ENCODE measurements around the gene FBXW2.
A peak's percentile ranks its signal among the peaks of the same experiment; 100 is the strongest.

FBXW2 gene

DNA sequence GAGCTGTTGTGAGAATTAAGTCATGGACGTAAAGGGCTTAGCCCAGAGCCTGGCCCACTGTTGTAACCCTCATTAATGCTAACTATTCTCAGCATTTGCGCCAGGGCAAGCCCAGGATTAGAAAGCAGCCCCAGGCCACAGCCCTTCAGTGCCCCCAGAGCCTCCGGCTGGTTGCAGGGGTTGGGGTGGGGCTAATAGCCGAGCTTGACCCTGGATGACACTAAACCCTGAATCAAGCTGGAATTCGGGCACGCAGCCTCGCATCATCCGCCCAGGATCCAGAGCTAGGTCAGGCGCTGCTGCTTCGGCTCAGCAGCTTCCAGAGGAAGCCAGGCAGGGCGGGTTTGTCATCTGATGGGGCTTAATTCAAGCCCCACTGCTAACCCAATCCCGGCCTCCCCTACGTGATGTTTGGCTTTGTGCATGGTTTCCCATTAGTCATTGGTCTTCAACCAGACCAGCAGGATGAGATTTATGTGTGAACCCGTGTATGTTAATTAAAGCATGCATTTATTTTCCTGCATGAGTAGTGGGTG is 77.8 kb downstream of the FBXW2 start:
- DNase-seq (ENCODE audit: low read depth in 2 of 2, low spot score in 1 of 2), result no peak

DNA sequence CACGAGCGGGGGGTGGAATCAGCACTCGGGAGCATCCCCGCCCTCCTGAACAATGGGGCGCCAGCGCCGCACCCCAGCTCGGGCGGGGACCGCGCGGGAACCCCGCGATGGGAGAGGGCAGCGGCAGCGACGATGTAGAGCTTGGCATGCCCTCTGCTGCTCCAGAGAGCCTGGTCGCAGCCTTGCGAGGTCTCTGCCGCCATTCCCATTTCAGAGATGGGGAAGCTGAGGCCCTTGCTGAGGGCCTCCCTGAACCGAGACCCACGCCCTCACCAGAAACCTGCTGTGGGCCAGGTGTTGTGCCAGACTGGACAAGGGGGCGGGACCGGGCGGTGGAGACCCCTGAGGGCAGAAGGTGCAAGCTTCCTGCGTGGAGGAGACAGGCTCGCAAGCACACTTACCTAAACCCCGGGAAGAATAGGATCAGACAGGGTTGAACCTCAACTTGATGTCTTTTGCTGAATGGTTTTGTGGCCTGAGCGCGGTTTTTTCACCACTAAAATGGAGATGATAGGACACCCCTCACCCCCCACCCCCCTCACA is 78.3 kb downstream of the FBXW2 start:
- no peak for DNase-seq (ENCODE audit: low read depth in 2 of 2, low spot score in 1 of 2)

DNA sequence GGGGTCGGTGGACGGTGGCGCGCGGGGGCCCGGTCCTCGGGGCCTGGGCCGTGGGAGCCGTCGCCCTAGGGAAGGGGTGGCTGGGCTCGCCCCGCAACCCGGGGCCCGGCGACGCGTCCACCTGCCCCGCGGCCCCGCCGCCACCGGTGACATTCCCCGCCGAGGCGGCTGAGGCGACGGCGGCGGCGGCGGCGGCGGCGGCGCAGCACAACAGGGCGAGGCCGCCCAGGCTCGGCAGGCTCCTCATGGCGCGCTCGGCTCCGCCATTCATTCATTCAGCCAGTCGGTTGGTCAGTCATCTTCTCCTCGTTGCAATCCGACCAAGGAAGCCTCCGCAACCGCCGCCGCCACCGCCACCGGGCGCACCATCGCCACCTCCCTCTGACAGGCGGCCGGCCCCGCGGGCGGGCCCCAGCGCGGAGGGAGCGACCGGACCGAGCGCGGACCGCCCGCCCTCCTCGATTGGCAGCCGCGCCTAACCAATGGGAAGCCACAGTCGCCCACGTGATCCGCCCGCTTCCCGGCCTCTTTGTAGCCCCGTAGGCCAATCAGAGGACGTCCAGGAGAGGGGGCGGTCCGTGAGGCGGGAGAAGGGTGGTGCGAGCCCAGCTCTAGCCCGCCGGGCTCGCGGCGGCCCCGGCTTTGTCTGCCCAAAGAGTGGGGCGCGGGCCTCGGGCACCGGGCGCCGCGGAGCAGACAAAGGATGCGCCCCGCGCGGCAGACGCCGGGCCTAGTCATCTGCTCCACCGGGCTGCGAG is 78.9 kb downstream of the FBXW2 start, which contains the start of gene MEGF9:
Gene MEGF9, minus strand, starts transcription at position 383 of the 758 bp plus-strand sequence. Its CDS starts 112 bp downstream, at position 271.
- peak; percentile 78 to 94 for DNase-seq (ENCODE audit: low read depth in 2 of 2, low spot score in 1 of 2)

DNA sequence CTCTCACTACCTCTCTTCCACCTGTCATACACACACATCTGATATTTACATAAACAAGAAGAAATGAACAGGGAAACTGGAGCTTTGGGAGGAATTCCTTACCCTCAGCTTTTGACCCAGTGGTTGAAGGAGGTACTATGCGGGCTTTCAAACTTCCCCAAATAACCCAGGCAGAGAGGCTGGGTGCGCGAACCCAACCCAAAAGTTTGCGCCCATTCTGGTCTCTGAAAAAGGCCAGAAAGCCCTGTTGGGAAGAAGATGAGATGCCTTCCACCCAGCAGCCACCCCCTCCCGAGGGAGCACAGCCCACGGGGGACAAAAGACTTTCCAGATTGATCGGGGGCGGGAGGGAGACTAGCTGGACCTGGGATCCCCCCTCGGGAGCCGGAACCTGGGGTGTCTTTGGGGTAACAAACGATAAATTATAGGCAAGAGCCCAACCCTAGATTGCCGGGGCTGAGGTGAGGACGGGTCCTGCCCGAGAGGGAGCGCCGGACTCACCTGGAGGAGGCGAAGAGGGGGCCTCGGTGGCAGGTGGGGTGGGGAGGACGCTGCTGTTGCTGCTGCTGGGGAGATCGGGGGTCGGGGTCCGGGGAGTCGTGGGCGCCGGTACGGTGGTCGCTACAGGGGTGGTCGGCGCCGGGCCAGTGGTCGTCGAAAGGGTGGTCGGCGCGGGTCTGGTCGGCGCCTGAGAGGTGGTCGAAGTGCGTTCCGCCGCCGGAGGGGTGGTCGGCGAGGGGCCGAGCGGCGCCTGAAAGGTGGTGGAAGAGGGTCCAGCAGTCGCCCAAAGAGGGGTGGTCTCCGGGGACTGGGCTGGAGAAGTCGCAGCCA is 79.7 kb downstream of the FBXW2 start:
- DNase-seq (ENCODE audit: low read depth in 2 of 2, low spot score in 1 of 2), result no peak

DNA sequence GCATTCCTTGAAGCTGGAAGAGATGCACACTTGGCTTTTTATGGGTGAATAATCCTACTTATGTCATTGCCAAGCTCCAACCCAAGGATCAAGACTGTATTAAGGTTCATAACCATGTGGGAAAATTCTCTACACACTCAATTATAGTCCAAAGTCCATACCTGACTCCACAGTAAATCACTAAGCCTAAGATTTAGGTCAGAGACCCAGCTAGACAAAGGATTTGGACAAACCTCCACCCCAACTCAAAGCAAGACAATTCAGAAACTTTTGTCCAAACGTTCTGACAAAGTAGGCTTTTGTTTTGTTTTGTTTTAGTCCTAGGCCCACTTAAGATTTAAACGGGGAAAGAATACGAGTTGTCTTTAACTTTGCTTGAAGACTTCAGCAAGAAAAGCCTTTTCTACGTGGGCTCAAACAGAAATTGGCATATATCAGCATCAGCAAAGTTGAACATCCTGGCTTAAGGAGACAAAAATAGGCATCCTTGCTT is 80.6 kb downstream of the FBXW2 start:
- no peak for DNase-seq (ENCODE audit: low read depth in 2 of 2, low spot score in 1 of 2)

DNA sequence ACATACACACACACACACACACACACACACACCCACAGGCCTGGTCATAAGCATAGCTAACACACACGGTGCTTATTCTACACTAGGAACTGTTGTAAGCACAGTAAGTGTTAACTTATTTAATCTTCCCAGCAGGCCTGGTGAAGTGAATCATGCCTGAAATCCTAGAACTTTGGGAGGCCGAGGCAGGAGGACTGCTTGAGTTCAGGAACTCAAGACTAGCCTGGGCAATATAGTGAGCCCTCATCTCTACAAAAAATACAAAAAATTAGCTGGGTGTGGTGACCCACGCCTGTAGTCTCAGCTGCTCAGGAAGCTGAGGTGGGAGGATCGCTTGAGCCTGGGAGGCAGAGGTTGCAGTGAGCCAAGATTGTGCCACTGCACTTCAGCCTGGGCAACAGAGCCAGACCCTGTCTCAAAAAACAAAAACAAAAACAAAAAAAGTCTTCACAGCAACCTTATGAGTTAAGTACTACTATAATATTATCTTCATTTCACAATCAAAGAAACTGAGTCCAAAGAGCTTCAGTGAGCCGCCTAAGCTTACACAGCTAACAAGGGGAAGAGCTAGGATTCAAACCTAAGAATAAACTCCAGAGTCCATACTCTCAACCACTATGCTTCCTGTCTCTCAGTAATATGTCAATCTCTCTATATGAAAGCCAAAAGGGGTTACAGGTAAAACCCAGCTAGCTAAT is 81.2 kb downstream of the FBXW2 start:
- no peak for DNase-seq (ENCODE audit: low read depth in 2 of 2, low spot score in 1 of 2)

DNA sequence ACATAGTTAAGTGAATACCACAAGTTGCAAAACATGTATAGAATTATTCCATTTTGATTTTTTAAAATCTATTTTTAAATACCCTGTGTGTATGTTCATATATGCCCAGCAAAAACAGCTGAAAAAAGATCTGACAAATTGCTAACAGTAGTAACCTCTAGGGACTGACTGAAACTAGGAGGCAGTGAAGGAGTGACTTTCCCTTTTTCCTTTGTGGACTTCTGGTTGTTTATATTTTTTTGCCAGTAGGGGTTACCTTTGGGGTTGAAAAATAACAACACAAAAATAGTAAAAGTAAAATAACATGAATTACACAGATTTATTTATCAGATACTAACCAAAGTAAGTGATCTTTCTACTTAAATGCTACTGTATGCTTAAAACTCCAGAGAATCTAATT is 81.9 kb downstream of the FBXW2 start:
- no peak for DNase-seq (ENCODE audit: low read depth in 2 of 2, low spot score in 1 of 2)

DNA sequence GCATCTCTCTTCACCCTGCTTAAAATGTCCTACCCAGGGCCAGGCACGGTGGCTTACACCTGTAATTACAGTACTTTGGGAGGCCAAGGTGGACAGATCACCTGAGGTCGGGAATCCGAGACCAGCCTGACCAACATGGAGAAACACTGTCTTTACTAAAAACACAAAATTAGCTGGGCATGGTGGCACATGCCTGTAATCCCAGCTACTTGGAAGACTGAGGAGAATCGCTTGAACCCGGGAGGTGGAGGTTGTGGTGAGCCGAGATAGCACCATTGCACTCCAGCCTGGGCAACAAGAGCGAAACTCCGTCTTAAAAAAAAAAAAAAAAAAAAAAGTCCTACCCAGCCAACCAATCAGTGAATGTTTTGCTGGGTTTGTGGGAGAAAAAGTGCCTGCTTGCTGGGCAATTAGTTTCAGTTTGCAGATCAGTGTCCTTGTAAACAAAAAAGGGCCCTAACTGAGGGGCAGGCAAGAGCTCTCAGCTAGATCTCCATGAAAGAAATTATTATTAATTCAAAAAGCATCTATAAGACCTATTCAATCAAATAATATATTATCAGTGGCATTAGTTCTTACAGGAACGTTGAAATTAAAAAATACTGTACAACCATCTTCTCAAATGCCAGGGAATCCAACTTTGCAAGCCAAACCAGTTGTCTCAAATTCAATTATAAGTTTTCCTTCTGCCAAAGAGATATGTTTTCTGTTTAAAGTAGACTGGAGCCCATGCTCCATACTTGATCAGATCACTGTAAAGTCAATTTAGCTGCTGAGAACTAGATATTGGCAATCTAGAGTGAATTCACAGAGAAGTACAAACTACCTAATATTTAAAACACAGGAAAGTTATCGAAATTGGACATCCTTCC is 82.9 kb downstream of the FBXW2 start:
- no peak for DNase-seq (ENCODE audit: low read depth in 2 of 2, low spot score in 1 of 2)

DNA sequence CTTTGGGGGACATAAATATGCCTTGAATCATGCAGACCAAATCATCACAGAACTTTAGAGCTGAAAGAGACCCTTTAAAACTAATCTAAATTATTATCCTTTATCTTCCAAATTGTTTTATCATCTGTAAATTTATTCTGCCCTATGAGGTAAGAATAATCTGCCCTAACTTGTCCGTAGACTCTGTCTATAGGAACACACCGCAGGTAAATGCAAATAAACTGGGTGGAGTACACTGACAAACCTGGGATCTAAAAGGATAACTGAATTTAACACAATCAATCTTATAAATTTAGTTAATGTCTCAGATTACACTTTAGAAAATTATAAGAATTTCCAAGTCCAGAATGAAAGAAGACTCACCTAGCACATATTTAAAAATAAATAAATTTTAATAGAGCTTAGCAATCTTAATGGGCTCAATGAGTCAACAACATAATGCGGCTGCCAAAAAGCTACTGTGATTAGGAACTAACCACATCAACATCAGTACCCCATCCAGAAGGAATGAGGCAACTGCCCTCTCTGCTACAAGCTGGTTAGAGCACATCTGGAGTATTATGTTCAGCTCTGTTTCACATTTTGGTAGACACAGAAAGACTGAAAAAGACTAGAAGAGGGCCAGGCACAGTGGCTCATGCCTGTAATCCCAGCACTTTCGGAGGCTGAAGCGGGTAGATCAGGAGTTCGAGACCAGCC is 84.5 kb downstream of the FBXW2 start:
- DNase-seq (ENCODE audit: low read depth in 2 of 2, low spot score in 1 of 2), result no peak

DNA sequence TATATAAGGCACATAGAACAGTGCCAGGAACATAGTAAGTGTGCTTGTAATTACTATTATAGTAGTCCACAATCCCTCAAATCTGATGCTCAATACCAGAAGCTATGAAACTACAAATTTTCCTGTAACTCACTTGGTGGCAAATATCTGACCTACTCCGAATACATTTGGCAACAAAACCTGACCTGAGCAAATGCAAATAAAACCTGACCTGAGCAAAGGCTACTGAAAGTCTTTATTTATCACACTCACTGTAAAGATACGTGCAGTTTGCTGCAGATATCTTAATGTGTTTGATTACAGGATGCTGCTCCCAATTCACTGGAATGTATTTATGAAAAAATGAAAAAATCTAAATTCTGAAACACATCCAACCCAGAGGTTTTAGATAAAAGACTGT is 86.0 kb downstream of the FBXW2 start:
- no peak for DNase-seq (ENCODE audit: low read depth in 2 of 2, low spot score in 1 of 2)

Measured in stimulated activated CD8-positive, alpha-beta memory T cell treated with anti-CD3 and anti-CD28 coated beads, Interleukin-4, amount 100 ng/mL, for 1 hour (primary cell).